Activated CD8-positive, alpha-beta memory T cell treated with anti-CD3 and anti-CD28 coated beads for 1 hour (primary cell): ENCODE data around the gene IL15RA.
"Not testable (repeated sequence)": the region's sequence is repeated elsewhere in the genome, so short reads cannot be mapped to it uniquely, and the experiment has no call there.

Experiments
- DNase-seq, 2 donors: peaks; one replicate each; pipeline ENCODE4 v3.0.0-alpha.2; 2020; ENCODE audit warnings: low read depth in 1 of 2; ENCODE audit errors: extremely low read depth in 1 of 2

Gene IL15RA

DNA sequence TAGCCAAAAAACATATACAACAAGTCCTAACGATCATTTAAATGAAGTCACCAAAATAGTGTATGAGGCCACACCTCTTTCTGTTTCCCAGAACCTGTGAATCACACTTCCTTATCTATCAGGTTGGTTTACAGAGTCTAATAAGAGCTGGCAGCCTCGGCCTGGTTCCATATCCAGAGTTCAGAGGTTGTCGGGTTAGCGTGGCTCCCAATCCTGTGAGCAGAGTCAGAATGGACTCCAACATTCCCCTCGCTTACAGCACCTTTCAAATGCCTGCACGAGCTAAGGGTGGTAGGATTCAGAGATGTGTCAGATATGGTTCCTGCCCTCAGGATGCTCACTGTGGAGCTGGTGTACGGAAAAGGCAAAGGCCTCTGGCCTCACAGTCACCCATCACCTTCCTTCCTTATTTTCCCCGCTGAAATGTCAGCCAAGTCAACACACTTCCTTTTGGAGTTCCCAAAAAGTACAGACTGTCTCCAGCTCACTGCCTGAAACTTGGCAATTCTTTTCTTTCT, 6.0 kb downstream of the IL15RA start:
- DNase-seq = no peak

DNA sequence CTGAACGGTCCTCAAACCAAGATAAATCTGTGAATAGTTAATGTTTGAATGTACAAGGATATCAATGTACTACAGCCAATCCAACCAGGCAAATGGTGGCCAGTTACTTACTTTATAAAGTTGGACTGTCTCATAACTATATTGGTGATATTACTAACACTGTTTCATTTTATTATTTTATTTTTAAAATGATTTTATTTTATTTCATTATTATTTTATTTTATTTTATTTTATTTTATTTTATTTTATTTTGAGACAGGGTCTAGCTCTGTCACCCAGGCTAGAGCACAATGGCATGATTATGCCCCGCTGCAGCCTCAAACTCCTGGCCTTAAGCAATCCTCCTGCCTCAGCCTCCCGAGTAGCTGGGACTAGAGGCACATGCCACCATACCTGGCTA, 6.8 kb downstream of the IL15RA start:
- DNase-seq = no peak

DNA sequence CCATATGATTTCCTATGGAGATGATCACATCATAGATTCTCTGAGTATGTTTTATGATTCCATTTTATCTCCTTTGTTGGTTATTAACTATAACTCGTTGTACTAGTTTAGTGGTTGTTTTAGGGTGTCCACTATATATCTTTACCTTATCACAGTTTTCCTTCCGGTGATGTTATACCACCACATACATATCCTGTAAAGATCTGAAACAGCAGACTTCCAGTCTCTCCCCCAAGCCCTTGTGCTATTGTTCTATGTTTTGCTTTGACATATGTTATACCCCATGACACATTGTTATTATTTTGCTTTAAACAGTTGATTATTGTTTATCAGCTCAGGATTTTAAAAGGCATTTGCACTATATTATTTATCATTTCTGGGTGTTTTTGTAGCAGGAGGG, 7.3 kb downstream of the IL15RA start:
- DNase-seq = no peak

DNA sequence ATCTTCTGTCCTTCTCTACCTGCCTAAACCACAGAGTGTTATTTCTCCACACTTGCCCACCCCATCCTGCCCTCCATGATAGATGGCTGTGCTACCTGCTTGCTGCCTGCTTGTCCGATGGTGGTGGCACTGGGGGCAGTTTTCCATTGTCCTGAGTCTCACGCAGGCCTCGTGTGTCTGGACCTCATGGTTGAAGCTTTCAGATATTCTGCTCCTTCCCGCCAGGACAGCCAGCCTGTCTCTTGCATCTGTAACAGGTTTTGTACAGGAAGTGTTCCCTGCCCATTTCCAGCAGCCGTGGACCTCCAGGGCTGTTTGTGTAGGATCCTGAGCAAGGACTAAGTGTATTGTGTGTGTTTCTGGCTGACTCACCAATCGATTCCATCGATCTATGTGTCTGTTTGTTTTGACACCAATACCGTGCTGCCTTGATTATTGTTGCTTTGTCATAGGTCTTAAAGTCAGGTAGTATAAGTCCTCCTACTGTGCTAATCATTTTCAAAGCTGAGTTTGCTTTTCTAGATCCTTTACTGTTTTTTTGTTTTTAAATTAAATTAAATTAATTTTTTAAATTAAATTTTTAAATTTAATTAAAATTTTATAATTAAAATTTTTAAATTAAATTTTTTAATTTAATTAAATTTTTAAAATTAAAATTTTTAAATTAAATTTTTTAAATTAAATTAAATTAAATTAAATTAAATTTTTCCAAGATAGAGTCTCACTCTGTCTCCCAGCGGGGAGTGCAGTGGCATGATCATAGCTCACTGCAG, 8.5 kb downstream of the IL15RA start:
- no peak for DNase-seq

DNA sequence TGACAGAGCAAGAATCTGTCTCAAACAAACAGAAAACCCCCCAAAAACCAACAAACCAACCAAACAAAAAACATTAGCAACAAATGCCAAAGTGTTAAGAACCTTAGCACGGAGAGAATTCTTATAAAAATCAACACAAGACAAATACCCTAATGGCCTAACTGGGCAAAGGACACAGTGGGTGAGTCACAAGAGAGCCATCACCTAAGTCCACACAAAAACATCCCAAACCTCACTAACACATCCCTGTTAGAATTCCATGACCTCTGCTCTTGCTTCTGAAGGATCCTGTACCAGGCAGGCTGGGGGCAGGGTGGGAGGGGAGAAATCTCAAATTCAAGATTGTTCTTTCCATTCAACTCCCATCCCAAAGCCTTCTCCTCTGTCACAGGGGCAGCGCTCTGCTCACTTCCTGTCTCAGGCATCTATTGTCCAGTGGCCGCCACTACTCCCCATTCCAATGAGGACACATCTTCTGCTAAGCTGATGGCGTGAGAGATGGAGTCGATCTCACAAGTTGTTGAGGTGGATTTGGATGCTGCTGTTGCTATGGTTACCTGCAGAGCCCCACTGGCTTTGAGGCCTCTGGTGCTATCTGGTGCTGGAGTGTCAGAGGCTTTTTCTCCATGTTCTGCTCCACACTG, 9.2 kb downstream of the IL15RA start:
- DNase-seq = no peak

DNA sequence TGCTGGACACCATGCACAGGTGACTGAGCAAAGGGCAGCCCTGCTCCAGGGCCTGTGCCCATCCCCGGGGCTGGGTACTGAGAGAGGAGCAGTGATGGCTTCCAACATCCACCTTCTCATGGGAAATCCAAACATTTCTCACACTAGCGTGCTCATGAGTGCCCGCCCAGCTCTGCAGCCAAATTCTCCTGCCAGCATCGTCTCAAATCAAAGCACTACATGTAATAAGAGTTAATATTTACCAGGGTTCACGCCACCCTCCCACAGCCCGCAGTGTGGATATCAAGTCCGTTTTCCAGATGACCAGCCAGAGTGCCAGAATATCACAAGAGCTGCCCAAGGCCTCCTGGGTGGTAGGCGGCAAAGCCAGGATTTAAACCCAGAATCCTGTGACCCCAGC, 12.1 kb downstream of the IL15RA start:
- no peak for DNase-seq

DNA sequence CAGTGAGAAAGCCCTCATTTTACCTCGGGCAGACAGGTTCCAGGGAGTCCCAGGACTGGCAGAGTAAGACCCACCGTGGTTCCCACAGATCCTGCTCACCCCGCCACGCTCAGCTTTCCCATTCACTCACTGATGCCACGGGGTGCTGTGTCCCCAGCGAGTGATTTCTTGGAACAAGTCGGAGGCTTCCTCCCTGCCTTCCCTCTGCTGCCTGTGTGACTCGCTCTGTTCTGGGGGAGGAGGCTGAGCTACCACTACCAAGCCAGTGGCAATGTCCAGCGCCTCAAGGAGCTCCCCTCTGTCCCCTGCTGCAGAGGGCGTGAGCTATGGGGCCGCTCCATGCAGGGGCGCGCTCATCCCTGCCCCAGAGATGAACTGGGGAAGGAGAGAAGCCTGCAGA, 12.6 kb downstream of the IL15RA start:
- no peak for DNase-seq

DNA sequence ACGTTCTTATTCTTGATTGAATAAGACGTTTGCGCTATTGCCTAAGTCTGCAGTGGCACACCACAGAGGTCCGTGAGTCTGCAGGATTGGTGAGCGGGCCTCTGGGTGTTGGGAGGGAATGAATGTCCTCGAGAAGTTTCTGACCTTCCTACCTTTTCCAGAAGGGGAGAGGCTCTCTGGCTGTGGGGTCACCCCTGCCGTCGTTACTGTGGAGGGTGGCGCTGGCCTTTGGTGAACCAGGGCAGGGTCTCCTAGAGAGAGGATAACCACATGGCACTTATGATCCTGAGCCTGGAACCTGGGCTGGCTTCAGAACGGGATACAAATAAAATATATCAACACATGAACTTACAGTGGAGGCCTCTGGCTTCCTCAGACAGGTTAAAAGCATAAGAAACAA, 13.8 kb downstream of the IL15RA start:
- DNase-seq = no peak

DNA sequence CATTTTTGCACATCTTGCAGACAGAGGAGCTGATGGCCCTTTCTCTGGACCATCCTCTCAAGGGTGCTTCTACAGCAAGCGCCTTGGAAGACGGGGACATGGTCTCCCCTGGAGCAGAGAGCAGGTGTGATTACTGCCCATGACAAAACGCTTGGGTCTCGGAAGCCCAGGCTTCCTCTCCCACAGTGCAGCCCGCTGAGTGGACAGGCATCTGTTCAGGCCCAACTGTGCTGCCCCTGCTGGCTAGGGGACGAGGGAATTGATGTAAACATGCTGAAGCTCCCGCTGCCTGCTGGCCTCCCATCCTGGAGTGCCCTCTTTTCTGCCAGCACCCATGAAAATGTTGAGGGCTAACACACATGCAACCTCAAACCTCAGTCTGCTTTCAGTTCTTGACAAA, 14.3 kb downstream of the IL15RA start:
- no peak for DNase-seq

DNA sequence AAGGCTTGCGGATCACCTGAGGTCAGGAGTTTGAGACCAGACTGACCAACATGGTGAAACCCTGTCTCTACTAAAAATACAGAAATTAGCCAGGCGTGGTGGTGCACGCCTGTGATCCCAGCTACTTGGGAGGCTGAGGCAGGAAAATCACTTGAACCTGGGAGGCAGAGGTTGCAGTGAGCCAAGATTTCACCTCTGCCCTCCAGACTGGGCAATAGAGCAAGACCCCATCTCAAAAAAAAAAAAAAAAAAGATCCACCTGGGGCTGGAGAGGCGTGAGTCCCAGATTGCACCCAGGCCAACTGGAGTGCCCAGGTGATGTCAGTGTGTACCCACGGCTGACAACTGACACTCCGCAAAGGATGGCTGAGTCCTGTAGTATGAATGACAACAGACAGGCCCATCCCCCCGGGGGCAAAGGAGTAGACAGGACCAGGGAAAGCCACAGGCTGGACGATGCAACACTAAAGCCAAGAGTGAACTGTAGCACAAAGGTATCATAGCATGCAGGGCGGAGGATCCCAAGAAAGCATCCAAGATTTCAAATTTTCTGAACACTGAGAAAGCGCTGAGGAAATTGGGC, 14.9 kb downstream of the IL15RA start:
- not testable (repeated sequence) for DNase-seq

DNA sequence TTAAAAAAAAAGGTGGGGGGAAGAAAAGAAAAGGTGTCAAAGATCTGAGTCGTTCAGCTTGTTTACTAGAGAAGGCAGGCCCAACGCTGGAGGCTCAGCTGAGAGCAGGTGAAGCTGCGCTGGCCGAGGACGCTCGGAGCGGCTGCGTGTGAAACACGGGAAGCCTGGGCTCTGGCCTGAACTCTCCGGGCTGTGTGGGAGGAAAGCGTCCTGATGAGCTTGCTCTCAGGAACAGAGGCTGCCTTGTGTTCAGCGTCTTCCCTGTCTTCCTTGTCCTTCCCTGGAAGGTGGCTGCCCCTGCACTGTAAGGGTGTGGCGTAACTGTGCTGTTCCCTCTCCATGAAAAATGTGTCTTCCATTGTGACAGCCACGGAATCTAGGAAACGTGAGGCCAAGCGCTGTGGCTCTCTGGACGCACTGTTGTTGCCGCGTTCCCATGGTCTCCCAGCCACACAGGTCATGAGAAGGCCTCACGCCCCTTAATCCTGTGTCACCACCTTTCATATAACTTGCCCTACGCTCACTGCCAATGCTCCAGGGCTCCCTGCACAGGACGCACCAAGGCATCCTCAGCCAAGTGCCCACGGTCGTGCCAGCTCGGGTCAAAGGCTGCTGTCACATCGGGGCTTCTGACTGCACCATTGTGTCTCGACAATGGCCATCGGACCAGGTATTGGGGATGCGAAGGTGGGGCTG, 15.8 kb downstream of the IL15RA start:
- no peak for DNase-seq

DNA sequence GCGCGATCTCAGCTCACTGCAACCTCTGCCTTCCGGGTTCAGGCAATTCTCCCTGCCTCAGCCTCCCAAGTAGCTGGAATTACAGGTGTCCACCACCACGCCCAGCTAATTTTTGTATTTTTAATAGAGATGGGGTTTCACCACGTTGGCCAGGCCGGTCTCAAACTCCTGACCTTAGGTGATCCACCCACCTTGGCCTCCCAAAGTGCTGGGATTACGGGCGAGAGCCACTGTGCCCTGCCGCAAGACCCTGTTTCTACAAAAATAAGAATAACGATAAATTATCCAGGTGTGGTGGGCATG, 16.4 kb downstream of the IL15RA start:
- DNase-seq = not testable (repeated sequence)

DNA sequence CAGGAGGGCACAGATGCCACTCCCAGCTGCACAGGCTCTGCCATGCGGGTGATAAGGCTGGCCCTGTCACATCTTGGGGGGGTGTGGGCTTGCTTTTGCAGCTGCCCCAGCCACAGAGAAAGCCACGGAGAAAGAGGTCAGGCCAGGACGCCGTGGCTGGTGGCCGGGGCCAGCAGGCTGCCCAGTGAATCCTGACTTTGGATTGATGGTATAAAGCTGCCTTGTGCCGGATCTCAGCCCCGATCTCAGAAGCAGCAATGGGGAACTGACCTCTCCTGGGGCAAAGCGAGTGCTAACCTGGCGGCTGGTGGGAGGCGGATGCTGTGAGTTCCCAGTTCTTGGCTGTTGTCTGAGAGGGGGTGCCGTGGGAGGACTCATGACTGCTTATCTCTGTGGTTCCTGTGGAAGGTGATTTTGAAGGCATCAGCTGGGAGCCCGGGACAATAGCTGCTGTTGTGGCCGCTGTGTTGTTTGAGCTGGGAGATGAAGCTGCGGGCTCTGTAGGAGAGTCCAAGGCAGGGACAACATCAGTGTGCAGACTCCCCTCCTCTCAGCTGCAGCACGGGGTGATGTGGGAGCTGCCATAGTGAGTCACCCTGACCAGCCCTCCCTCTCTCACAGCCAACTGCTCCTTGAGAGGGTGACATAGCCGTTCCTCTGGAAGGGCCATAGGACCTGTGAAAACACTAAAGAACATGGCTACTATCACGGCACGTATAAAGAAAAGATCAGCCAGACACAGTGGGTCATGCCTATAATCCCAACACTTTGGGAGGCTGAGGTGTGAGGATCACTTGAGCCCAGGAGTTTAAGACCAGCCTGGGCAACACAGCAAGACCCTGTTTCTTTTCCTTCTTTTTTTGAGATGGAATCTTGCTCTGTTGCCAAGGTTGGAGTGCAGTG, 17.0 kb downstream of the IL15RA start:
- DNase-seq = no peak

DNA sequence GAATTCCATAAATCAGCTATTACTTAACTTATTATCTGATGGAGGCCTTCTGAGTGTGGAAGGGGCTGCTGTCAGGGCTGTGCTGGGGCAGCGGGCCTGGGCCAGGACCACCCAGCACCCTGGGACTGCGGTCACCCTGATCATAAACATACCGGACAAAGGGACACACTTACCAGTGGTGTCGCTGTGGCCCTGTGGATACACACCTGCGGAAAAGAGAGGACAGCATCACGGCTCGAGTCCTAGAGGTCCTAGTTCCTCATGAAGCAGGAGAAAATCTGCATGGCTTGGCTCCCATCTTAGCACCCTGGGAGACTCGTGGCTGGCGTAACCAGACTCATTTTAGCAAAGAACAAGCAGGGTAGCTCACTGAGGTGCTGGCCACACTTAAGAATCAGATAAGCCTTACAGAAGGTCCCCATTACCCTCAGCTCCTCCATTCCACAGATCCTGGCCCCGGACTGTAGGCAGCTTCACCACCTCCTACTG, 17.7 kb downstream of the IL15RA start:
- no peak for DNase-seq

DNA sequence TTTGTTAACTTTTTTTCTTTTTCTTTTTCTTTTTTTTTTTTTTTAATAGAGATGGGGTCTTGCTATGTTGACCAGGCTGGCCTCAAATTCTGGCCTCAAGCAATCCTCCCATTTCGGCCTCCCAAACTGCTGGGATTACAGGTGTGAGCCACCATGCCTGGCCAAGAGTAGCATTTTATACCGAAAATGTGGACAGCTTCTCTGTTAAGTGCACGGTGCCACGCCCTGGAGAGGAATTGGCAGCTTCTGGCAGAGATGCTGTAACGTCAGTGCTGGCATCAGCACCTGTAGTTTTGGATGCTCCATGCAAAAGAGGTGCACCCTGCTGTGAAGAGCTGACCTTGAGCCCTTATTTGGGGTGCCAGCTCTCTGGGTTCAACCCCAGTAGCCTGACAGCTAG, 18.2 kb downstream of the IL15RA start:
- DNase-seq = no peak

DNA sequence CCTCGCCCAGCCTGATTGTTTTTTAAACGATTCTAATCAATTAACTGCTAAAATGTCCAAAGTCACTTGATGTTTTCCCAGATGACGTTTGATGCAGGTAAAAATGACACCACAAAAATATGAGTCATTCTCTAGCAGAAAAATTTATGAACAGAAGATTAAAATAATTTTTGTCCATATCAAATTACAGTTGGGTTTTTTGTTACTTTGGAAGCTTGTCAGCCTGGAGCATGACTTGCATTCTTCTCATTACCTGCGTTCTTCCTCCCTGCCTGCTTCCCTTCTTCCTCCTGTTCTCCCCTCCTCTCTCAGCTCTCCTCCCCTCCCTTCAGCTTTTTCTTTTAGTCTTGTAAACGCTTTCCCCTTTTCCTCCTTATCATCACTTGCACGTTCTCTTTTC, 18.7 kb downstream of the IL15RA start:
- no peak for DNase-seq

DNA sequence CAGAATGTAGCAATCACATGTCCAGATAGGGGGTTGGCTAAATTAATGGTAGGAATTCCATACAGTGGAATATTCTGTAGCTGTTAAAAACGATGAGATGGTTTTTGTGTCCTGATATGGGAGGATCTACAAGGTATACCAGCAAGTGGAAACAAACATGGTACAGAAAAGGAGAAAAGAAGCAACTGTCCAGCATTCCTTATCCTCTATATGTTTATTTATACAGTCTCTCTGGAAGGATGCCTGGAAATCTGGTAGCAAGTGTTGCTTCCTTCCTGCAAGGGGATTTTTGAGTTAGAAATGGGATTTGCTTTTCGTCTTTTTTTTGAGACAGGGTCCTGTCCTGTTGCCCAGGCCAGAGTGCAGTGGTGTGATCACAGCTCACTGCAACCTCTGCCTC, 19.3 kb downstream of the IL15RA start:
- DNase-seq = no peak

DNA sequence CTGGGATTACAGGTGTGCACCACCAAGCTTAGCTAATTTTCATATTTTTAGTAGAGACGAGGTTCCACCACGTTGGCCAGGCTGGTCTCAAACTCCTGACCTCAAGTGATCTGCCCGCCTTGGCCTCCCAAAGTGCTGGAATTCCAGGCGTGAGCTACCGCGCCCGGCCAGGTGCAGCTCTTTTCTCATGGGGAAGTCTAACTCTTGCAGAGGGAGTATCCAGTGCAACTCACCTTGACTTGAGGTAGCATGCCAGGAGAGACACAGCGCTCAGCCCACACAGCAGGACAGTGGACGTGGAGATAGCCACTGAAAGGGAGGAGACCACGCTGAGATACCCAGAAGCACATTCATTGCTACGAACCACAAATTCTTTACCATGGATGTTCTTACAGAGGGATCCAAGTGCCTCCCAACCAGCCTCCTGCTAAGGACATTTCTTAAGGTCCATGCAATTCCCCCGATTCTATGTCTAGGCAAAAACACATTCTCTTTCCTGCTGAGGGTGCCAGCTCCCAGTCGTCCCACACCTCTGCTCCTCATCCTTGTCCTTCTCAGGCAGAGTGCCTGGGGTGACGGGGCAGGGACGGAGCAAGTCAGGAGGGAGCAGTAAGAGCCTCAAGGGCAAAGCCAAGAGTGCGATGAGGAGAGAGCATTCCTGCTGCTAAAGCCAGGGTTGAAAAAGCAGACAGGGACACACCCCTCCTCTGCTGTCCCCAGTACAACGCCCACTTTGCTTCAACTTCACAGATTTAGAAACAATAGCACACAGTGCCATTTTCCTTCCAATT, 21.0 kb downstream of the IL15RA start:
- DNase-seq = no peak

DNA sequence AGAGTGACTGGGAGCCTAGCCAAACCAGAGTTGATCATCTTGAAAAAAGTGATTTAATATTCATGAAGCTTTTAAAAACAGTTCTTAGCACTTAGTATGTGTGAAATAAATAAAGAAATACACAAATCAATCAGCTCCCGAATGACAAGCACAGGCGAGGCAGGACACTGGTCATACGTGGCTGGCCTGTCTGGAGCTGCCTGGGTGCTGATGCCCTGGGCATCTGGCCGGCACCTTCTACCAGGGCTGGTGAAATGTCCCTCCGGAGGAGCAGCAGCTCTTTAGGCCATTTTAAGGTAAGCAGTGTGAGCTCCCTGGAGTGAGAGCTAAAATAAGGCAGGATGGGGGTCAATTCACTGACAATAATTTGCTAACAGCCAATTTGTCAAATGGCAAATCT, 23.7 kb downstream of the IL15RA start:
- no peak for DNase-seq
